IPS DF 4.7 (cell line): ENCODE results near the gene CYTH4.

Experiments
- DNase-seq: peaks from one replicate; pipeline ENCODE4 v3.0.0-alpha.2; 2013; ENCODE audit warnings: low spot score; ENCODE audit errors: extremely low read depth

The CYTH4 gene

GRCh38 chr22:37309211-37310074 lies 27.1 kb downstream of the CYTH4 start:
- DNase-seq, result no peak

GRCh38 chr22:37310075-37310606 lies 27.8 kb downstream of the CYTH4 start:
- no peak for DNase-seq

GRCh38 chr22:37310815-37311595 lies 28.7 kb downstream of the CYTH4 start:
- no peak for DNase-seq

GRCh38 chr22:37311761-37312312 lies 29.5 kb downstream of the CYTH4 start:
- no peak for DNase-seq

- no peak for DNase-seq
Observed at GRCh38 chr22:37312549-37313183, 30.4 kb downstream of the CYTH4 start.

- no peak for DNase-seq
Observed at GRCh38 chr22:37313376-37314314, 31.3 kb downstream of the CYTH4 start.

DNA sequence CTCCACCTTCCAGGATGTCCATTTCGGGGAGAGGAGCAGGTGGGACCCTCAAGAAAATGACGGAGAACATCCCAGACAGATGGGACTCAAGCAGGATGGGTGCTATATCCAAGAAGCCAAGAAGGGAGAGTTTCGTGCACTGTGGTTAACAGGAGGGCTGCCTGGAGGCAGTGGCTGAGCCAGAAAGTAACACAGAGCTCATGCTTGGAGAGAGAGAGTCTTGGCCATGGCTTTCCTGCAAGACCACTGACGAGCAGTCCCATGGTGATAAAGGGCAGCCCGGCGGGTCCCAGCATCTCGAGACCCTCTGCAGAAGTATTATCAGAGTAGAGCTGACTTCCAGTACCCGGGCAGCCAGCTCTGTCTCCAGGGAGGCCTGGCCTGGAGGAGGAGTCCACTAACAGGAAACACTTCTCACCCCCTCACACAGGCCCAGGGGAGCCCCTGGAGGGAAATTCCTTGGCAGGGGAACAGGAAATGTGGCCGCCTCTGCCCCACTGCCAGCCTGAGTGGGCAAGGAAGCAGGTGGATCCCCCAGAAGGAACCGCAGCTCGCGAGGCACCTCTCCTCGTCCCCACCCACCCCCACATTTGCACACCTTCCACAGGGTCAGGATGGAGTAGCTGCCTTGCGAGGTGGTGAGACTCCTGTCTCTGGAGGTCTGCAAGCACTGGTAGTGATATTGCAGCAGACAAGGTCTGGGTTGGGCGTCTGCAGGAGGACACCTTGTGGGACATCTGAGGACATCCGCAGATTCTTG lies 32.2 kb downstream of the CYTH4 start:
- no peak for DNase-seq

GRCh38 chr22:37316405-37316804 lies 34.1 kb downstream of the CYTH4 start:
- DNase-seq, result no peak

GRCh38 chr22:37316875-37317371 lies 34.6 kb downstream of the CYTH4 start:
- DNase-seq, result no peak

- DNase-seq, result no peak
Observed at GRCh38 chr22:37317698-37318210, 35.4 kb downstream of the CYTH4 start.

GRCh38 chr22:37318364-37319109 lies 36.2 kb downstream of the CYTH4 start:
- DNase-seq, result no peak

DNA sequence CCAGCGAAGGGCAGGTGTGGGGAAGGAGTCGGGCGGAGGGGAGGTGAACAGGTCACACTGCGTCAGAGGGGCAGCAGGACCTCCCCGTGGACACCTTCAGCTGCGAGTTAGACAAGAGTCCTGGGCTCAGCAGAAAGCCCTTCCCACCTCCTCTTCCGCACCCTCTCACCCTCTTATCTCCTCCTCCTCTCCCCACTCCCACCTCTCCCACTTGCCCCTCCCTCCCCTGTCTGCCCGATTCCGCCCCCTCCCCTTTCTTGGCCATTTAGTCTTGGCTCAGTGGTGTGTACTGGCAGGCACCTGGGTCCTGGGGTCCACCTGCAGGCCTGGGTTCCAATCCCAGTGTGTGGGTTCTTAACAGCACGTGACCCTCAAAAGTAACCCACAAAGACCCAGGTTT lies 37.2 kb downstream of the CYTH4 start:
- no peak for DNase-seq

- DNase-seq, result no peak
Observed at GRCh38 chr22:37320726-37321677, 38.7 kb downstream of the CYTH4 start.

DNA sequence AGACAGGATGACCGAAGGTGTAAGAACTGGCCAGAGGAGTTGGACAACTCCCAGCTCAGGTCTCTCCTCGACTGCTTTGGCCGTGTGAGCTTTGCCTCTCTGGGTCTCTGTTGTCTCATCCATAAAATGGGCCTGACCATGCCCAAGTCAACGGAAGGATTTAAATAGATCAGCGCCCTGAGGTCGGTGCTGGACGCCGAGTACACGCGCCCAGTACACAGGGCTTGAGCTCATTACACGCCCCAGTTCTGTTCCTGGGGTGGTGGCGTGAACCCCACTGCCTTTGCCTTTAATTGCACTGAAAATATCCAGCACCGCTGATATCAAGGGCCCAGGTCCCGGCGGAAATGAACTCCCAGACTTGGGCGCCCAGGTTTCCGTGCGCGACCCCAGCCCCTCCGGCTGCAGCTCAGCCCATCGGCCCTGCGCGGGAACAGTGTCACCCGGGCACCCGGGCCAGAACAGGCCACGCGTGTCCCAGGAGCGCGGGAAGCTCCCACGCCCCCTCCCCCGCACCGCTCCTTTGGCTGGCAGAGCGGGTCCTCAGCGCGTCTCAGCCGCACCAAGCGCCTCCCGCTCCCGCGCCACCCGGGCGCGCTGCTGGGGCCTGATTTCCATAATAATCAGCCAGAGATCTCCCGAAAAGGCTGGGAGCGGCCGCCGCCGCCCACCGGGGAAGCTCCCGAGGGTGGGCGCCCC lies 42.2 kb downstream of the CYTH4 start:
- no peak for DNase-seq

DNA sequence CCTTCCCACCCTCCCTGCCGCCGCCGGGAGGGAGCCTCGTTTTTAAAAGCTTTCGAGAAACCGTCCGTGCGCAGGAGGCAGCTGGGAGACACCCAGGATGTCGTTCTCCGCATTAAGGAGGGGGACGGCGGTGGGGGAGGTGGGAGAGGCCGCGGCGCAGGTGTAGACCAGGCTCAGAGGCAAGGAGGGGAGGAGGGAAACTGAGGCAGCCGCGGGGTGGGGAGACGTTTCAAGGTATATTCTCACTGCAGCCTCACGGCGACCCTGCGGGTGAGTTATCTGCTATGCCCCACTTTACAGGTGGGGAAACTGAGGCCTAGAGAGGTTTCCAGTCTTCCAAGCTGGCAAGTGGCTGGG lies 42.7 kb downstream of the CYTH4 start:
- no peak for DNase-seq

GRCh38 chr22:37326726-37327125 lies 44.4 kb downstream of the CYTH4 start:
- no peak for DNase-seq

DNA sequence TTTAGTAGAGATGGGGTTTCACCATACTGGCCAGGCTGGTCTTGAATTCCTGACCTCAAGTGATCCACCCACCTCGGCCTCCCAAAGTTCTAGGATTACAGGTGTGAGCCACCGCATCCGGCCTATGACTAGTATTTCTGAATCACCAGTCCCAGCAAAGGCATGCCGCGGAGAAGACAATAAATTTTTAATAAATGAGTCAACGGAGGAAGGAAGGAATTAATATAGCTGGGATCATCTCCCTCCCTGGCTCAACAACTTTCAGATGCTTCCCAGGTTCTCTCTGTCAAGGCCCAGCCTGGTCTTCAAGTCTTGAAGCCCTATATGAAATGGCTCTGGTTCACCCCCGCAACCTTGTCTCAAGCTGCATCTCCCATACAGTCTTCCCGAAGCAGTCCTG lies 45.7 kb downstream of the CYTH4 start:
- no peak for DNase-seq
